HG03095 (cell line): ENCODE data around the gene IPO13.

Experiments
- ATAC-seq: cut with Tn5 transposase; IDR thresholded peaks from one replicate; pipeline ENCODE4 v1.9.1; 2021; ENCODE audit warnings: moderate library complexity; ENCODE audit not compliant: unreplicated experiment

IPO13 gene, protein sequence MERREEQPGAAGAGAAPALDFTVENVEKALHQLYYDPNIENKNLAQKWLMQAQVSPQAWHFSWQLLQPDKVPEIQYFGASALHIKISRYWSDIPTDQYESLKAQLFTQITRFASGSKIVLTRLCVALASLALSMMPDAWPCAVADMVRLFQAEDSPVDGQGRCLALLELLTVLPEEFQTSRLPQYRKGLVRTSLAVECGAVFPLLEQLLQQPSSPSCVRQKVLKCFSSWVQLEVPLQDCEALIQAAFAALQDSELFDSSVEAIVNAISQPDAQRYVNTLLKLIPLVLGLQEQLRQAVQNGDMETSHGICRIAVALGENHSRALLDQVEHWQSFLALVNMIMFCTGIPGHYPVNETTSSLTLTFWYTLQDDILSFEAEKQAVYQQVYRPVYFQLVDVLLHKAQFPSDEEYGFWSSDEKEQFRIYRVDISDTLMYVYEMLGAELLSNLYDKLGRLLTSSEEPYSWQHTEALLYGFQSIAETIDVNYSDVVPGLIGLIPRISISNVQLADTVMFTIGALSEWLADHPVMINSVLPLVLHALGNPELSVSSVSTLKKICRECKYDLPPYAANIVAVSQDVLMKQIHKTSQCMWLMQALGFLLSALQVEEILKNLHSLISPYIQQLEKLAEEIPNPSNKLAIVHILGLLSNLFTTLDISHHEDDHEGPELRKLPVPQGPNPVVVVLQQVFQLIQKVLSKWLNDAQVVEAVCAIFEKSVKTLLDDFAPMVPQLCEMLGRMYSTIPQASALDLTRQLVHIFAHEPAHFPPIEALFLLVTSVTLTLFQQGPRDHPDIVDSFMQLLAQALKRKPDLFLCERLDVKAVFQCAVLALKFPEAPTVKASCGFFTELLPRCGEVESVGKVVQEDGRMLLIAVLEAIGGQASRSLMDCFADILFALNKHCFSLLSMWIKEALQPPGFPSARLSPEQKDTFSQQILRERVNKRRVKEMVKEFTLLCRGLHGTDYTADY

DNA sequence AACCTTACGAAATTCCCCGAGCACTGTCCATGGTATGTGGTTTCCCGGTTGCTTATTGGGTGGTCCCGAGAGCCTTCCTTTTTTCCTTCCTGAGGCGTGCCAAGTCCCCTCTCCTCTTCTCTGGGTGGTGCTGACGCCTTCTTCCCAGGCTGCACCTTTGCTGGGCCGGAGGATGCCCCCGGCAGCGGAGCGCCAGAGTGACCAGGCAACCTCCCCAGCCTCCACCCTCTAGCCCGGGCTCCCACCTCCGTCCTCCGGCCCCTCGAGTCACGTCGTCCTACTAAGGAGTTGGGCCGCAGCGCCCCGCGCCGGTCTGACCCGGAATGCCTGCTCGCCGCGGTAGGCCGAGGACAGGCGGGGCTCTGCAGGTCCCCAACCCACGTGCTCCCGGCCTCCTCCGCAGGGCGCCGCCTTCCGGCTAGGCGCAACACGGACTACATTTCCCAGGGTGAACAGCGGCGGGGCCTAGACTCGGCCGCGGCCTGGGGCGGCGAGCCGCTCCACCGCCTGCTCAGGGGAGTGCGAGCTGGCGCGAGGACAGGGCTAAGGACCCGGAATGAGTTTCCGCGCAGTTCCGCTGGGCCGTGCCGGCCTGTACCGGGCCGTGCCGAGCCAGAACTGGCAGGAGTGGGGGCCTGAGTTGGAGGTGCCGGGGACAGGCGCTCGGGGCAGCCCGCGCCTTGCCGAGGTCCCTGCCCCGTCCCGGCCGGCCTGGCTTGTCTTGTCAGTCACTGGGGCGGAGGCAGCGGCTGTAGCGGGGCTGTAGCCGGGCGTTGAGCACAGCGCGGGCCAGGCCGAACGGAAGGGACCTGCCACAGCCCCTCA is at the start of gene IPO13:
Gene IPO13, plus strand, starts transcription at position 715 of the 825 bp plus-strand sequence. CDS start 651 bp downstream, outside the sequence.
- ATAC-seq: peak; percentile 94

DNA sequence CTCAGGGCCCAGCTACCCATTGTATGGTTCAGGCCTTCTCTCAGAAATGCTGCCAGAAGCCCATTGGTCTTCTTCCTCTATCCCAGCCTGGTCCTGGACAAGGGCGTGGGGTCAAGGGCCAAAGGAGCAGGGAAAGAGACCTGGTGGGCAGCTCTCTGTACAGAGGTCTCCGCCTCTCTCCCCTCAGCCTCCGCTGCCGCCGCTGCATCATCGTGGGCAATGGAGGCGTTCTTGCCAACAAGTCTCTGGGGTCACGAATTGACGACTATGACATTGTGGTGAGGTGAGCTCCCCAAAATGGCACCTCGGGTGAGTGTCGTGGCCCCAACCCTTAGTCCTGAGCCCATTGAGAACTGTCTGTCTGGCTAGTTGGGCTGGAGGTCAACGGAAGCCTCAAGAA is 47.8 kb upstream of the IPO13 start:
- no peak for ATAC-seq

DNA sequence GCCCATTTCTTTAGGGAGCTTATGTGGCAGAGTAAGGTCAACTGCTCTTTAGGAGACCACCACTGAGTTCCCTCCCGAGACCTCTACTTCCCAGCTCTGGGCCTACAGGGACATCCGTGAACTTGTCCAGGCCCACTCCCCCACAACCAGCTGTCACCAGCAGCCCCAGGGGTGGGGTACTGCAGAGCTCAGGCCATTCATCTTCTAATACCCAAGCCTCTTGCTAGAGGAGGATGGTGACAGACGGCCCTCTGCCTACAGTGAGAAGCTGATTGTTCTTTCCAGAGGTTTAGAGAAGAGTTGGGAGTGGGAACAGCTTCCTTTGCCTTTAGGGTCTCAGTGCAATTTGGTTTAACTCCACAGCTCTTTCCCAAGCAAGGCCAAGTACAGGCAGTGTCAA is 46.4 kb upstream of the IPO13 start:
- no peak for ATAC-seq

DNA sequence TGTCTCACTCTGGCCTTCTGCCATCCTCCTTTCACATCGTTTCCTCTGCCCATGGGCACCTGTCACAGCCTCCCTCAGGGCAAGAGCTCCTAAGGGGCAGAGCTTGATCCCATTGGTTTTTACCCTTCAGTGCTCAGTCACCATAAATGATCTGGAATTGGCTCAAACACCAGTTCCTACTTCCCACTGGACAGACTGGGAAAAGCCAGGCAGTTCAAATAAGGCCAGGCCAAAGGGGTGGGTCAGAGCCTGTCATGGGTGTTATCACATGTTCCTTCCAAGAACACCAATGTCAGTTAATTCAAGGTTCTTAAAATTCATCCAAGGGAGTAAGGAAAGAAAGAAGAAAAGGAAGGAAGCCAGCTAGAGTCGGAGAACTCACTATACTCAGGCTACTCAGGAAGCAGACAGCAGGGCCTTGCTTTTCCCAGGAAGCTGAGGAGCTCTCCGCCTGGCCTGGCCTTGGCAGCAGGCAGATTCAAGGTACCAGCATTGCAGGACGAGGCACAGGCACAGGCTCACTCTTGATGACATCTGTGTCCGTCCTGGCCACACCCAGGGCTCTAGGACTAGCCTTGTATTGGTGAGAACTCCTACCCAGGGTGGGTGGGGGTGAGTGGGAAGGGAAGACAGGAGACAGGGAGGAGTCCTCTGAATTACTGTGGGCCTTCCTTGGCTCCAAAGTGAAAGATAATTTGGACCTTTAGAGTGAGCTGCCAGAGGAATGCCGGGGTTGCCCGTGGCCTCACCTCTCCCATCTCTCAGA is 45.4 kb upstream of the IPO13 start:
- ATAC-seq: no peak

DNA sequence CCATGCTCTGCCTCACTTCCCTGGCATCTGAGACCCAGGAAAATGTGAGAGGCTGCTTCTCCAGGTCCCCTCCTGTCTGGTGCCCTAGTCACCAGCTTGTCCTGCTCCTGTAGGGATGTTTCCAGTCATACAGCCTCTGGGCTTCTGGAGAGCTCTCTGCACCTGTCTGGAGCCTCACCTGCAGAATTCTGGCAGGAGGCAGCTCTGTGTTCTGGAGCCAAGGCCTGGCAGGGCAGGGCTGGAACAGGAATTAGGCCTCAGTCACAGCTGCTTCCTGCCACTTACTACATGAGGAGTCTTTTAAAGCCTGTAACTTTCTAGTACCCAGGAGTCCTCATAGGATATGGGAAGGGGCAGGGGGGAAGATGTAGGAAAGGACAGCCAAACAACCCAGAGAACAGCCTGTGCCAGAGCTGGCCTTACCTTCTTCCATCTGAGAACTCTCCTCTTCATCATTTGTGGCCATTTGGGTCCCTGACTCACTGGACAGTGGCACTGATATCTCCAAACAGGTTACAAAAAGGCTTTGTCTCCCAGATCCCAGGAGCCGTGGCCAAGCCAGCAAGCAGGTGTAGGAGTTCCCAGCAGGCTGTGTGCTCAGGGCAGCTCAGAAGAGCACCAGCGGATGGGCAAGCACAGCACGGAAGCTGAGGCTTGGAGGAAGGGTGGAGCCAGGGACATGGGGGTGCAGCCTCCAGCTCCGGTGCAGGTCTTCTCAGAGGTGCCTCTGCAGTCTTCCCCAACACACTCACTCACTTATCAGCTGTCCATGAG is 44.5 kb upstream of the IPO13 start:
- no peak for ATAC-seq

DNA sequence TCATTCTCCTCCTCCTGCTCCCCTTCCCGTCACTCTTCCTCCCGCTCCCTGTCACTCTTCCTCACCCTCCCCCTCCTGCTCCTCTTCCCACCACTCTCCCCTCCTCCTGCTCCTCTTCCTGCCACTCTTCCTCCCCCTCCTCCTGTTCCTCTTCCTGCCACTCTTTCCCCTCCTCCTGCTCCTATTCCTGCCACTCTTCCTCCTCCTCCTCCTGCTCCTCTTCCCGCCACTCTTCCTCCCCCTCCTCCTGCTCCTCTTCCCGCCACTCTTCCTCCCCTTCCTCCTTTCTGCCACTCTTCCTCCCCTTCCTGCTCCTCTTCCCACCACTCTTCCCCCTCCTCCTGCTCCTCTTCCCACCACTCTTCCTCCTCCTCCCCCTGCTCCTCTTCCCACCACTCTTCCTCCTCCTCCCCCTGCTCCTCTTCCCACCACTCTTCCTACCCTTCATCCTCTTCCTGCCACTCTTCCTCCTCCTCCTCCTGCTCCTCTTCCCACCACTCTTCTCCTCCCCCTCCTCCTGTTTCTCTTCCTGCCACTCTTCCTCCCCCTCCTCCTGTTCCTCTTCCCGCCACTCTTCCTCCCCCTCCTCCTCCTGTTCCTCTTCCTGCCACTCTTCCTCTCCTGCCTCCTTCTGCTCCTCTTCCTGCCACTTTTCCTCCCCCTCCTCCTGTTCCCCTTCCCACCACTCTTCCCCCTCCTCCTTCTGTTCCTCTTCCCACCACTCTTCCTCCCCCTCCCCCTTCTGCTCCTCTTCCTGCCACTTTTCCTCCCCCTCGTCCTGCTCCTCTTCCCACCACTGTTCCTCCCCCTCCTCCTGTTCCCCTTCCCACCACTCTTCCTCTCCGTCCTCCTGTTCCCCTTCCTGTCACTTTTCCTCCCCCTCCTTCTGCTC is 41.8 kb upstream of the IPO13 start:
- no peak for ATAC-seq

DNA sequence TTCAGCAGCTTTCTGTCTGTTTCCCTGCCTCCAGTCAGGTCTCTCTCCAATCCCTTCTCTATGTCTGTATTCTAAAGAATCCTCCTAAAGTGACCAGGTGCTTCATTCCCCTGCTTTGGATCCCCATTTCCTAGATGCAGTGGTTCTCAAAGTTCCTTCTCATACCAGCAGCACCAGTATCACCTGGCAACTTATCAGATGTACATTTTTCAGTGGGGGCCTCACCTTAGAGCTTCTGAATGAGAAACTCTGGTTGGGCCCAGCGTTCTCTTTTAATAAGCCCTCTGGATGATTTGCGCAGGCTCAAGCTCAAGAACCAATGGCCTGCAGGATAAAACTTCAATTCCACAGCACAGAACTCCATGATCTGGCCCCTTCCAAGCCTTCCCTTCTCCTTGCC is 38.5 kb upstream of the IPO13 start:
- ATAC-seq: no peak

DNA sequence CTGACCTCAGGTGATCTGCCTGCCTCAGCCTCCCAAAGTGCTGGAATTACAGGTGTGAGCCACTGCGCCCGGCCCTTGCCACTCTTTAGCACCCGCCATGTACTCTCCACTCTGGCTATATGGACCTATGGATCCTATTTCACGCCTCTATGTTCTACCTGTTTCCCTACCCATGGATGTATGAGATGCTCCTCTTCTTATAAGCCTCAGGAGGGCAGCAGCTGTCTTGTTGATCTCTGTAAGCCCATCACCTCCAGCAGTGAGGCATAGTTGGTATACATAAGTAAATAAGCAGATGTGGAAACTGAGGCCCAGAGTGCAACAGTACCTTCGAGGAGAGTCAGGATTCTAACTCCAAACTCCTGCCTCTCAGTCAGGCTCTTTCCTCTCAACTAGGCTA is 37.9 kb upstream of the IPO13 start:
- ATAC-seq: no peak

DNA sequence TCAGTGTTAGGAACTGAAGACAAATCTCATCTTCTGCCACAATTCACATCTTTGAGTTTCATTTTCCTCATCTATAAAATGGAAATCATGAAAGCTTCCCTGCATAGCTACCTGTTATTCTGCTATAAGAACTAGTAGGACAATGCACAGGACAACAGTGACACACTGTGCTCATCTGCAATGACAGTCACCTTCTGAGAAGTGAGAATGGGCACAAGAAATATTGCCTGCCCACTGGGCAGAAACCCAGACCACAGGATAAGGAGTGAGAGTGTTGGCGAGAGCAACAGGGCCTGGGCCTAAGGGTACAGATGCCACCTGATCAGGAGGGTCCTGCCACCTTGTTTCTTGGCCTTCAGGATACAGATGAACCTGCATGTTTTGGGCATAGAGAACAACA is 36.4 kb upstream of the IPO13 start:
- no peak for ATAC-seq

DNA sequence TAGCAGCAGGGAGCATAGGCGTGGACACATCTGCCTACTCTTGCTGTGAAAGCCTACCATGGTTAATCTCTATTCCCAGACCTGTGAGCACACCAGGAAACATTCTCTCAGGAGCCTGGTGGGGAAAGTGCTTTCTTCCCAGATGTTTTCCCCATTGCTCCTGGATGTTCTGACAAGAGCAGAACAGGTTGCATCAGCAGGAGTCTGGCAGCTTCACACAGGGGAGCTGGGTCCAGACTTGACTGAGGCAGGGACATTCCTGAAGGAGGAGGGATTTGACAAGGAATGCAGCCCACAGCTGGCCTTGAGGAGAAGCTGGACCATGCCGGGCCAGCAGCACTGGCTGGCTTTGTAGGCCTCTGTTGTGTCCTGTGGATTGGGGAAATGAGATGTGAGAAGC is 34.1 kb upstream of the IPO13 start:
- no peak for ATAC-seq

DNA sequence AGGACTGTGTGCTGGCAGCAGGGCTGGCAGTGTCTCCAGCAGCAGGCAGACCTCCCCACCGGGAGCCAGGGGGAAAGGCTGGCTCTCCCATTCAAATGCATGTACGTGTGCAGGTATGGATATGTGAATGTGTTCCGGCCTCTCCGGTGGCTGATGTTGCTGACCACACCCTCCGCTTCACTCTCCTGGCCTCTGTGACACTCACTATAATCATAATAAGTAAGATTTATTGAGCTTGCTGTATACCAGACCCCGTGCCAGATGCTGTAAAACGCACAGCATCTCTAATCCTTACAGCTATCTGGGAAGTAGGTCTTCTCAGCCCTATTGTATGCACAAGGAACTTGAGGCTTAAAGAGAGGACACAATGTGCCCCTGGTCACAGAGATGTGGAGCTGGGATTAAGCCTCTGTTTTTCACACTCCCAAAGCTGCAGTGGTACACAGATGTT is 33.7 kb upstream of the IPO13 start:
- ATAC-seq: no peak

DNA sequence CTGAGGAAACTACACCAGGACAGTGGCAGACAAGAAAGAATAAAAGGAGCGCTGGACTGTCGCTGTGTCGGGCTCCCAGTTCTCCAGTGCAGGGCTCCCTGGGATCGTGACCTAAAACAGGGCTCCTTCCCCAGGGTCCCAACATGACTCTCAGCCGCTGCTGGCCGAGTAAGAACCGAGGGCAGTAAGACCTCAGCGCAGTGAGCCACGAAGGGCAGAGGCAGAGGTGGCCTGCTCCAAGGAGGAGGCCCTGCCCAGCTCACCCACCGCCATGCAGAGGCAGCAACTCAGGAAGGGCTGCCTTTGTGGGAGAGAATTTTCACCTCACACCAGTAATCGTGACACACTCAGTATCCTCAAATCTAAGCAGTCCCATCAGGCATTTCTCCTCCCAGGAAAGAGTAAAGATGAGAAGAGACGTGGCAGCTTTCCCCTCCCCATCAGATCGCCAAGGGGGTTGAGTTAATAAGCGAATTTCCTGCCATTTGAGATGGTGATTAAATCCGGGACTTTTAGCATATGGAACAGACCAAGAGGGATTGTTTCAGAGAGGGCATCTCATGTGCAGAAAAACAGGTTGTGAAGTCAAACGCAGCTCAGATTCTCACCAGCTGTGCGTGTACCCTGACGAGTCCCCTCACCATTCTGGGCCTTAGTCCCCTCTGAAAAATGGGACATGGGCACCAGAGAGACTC is 32.9 kb upstream of the IPO13 start:
- no peak for ATAC-seq

DNA sequence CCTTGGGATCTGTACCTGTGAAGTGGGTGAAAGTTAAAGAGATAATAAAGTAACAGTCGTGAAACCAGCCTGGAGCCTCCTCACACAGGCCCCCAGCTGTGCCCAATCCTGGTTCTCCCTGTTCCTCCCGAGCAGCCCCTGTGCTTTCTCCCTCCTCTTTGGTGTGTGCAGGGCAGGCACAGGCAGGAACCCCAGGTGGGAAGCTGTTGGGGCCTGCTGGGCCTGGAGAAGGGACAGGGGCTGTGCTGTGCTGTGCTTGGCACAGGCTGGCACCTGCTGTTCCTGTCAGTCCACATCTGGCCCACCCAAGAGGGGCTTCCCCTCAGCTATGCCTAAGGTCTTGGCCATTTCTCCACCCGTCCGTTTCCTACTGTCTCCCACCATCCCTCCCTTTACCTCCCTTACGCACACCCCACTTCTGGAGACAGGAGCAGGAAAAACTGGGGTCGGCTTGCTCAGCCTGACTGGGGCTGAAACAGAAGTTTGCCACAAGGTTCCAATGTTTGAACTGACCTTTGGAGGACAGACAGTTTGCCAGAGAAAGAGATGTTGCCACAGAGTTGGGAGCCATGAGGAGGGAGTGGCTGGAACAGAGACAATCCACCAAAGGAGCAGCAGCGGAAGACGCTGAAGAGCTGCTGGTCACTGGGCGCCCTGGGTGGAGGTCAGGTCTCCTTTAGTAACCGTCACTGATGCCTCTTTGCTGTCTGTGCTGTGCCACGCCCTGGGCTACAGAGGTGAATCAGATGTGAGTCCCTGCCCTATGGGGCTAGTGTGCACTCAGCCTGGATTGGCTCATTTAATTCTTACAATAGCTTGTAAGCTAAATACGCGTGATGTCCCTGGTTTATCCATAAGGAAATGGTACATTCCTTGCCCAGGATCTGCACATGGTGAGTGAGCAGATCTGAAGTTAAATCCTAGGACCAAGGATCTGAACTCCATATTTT is 31.9 kb upstream of the IPO13 start:
- no peak for ATAC-seq

DNA sequence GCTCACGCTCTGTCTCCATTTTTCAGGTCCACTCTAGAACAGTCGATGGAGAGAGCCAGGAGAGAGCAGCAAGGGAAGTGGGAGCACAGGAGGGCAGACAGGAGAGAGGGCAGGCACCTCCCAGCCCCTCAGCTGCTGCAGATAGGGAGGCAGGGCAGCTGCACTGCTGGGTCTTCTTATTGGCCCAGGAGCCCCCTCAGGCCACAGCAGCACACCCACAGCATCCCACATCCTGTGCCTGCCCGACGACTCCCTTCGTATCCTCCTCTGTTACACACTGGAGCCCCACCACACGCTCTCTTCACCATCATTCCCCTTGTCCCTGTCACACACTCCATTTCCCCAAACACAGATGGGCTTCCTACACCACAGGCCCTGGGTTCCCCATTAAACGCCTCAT is 26.8 kb upstream of the IPO13 start:
- no peak for ATAC-seq

DNA sequence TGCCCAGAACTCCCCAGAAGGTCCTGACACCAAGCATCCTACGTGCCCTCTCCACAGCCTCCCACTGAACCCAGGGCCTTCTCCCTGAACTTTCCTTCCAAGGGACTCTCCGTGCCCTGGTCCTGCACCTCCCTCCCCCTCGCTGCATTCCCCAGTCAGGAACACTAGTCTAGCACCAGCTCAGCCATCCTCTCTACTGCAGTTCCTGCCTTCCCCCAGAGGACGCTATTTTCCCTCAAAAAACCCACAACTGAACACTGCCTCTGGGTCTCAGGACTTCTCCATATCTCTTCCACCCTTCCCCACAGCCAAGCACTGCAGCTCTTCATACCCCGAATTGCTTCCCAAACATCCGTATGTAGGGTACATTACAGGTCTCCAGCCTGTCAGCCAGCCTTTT is 25.7 kb upstream of the IPO13 start:
- ATAC-seq: no peak

DNA sequence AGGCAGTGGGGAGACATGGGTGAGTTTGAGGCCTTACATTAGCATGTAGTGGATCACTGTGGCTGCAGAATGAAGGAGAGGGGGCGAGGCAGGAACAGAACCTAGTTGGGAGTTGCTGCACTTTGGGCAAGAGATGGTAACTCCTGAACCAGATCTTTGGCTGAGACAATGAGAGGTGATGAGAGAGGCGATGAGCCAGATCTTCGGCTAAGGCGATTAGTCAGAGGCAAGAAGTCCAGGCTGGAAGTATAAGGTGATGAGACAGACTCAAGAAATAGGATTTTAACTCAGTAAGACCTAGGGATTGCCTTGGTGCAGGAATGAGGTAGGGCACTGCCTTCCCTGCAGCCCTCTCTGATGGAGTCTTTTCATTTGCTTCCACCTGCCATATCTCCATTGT is 22.2 kb upstream of the IPO13 start:
- no peak for ATAC-seq

DNA sequence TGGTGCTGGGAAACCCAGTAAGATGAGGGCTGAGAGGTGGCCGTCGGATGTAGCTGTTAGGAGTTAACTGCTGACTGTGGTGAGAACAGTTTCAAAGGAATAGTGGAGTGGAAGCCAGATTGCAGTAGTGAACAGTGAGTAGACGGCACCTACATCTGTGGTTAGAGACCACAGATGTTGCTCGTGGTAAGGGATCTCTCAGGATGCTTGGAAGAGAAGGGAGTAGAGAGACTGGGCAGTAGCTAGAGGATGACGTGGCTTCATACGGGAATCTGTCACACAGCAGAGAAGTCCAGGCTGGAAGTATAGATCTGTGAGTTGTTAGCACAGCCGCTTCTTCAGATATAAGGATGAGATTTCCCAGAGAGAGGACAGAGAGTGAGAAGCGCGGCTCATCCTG is 20.9 kb upstream of the IPO13 start:
- ATAC-seq: no peak
